Neutrophil (primary cell): ENCODE results near the gene TNRC6B.

Experiments used
- H3K27ac ChIP-seq: fragments of 200-600 bp; sonication (generic); 2 replicates; pipeline ENCODE4 v1.5.1; 2016; ENCODE audit warnings: mild to moderate bottlenecking, moderate library complexity
- H3K27me3 ChIP-seq: fragments of 200-600 bp; sonication (generic); 2 replicates; pipeline ENCODE4 v1.6.0; 2016; ENCODE audit warnings: mild to moderate bottlenecking
- H3K36me3 ChIP-seq: fragments of 200-600 bp; sonication (generic); 2 replicates; pipeline ENCODE4 v1.5.1; 2017
- H3K4me1 ChIP-seq, 2 experiments: fragments of 200-600 bp in 1 of 2; sonication (generic) in 1 of 2; 1 replicate in 1 of 2; 2 replicates in 1 of 2; pipeline versions ENCODE4 v1.5.1 to v1.6.1; 2013 to 2016; ENCODE audit warnings: low read depth in 1 of 2, low read length in 1 of 2, mild to moderate bottlenecking in 1 of 2, moderate library complexity in 1 of 2; ENCODE audit not compliant: control insufficient read depth in 1 of 2, insufficient read depth in 1 of 2
- H3K4me3 ChIP-seq, 2 experiments: fragments of 200-600 bp in 1 of 2; sonication (generic) in 1 of 2; 1 replicate in 1 of 2; 2 replicates in 1 of 2; pipeline ENCODE4 v1.5.1; 2013 to 2016; ENCODE audit warnings: low read depth in 1 of 2, low read length in 1 of 2, mild to moderate bottlenecking in 1 of 2, moderate library complexity in 1 of 2
- H3K9me3 ChIP-seq: fragments of 200-600 bp; sonication (generic); 2 replicates; pipeline ENCODE4 v1.5.1; 2016
- CTCF ChIP-seq: fragments of 200-600 bp; sonication (generic); IDR thresholded peaks from 2 replicates; pipeline ENCODE4 v1.5.1; 2016; ENCODE audit warnings: antibody characterized with exemption

TNRC6B gene

GRCh38 chr22:40385036-40385782 is 207.5 kb downstream of the TNRC6B start:
- TF ChIP-seq CTCF, result no peak
- H3K9me3 ChIP-seq, result no peaks in the 10 kb centered on the region
- H3K36me3 ChIP-seq, result no peaks in the 10 kb centered on the region
- peaks cover 41 to 51% of the 10 kb centered on the region in 2 experiments for H3K4me1 ChIP-seq
- H3K27me3 ChIP-seq, result no peaks in the 10 kb centered on the region
- peak overlapping the region; percentile 35 to 53 for H3K4me3 ChIP-seq
- peak overlapping the region; percentile 78 for H3K27ac ChIP-seq
